ENCODE measurements around the gene PPP1R14C. TPM values are rescaled to one million over a fixed set of nuclear protein-coding genes. Genes with fewer than 3 reads are reported as not detected.
A peak's percentile ranks its signal among the peaks of the same experiment; 100 is the strongest.

Gene PPP1R14C
- total and polyA plus RNA-seq, 7 donors: under 0.01 to 37.0 (median 19.8) TPM; not detected in 2

DNA sequence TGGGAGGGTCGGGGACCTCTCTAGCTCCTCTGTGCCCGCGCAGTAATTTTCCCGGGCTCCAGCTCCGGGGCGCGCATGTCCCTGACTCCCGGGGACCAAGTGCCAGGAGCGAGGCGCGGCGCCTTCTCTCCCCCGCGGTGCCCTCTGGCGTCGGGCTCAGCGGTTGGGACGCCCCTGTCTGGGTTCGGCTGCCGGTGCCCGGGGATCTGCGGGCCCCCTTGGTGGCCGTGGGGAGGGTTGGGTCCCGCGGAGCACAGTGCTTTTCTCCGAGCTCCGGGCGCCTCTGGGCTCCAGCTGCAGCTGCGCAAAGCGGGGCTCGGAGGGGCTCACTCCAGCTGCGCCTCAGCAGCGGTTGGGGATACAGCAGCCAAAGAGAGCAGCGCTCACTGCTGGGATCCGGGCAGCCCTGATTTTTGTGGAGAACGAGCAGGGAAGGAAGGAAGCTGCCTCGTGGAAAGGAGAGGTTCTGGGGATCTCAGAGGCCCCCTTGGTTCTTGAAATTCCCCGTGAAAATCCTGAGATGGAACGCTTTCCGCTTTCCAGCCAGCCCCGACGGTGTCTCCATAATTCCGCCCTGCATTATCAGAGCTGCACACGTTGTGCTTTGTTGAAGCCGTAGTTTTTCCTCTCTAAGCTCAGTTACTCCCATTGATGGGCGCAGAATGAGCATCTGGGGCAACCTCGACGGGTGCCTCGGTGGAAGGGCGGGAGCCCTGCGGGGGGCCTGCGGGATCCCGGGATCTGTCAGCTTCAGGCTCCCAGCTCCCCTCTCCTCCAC, 861 bp downstream of the PPP1R14C start:
- peaks cover 25 to 68% (median 58%) of the 10 kb centered on the region in 3 donors for H3K27me3 ChIP-seq

GRCh38 chr6:150144294-150144868, 1.5 kb downstream of the PPP1R14C start:
- intact Hi-C loops (cut with DNase I): no loop called here
- no peak for TF ChIP-seq EP300 (IDR thresholded peaks at IDR 0.05)
- TF ChIP-seq POLR2AphosphoS5 (IDR thresholded peaks at IDR 0.05): no peak
- TF ChIP-seq CTCF (IDR thresholded peaks at IDR 0.05): no peak
- TF ChIP-seq POLR2A (IDR thresholded peaks at IDR 0.05): no peak
- no peak overlapping the region for H3K4me3 ChIP-seq
- 3 to 25% methylated on average over 6 of the region's 6 CpGs for WGBS, 2 donors
- H3K27me3 ChIP-seq: peaks cover 25 to 68% (median 58%) of the 10 kb centered on the region in 3 donors
- H3K4me1 ChIP-seq: peaks cover 0 to 22% (median 19%) of the 10 kb centered on the region in 4 donors
- DNase-seq: no peak
- H3K27ac ChIP-seq: no peak overlapping the region
- H3K9me3 ChIP-seq: no peaks in the 10 kb centered on the region
- H3K36me3 ChIP-seq: no peaks in the 10 kb centered on the region

More for the DNA sequence above, 861 bp downstream of the PPP1R14C start:
- peaks cover 0 to 22% (median 19%) of the 10 kb centered on the region in 4 donors for H3K4me1 ChIP-seq
- H3K9me3 ChIP-seq: no peaks in the 10 kb centered on the region
- no peaks in the 10 kb centered on the region for H3K36me3 ChIP-seq
- WGBS, 2 donors: 1 to 4% methylated on average over 53 of the region's 53 CpGs
- intact Hi-C loops (cut with DNase I): no loop called here
- H3K4me3 ChIP-seq: peak overlapping the region in 3 of 4 donors; percentile 36 to 52 (median 48)
- no peak for TF ChIP-seq POLR2A (IDR thresholded peaks at IDR 0.05)
- no peak for TF ChIP-seq CTCF (IDR thresholded peaks at IDR 0.05)
- TF ChIP-seq POLR2AphosphoS5 (IDR thresholded peaks at IDR 0.05): no peak
- TF ChIP-seq EP300 (IDR thresholded peaks at IDR 0.05): no peak
- DNase-seq: no peak
- H3K27ac ChIP-seq: no peak overlapping the region

GRCh38 chr6:150145427-150145826, 2.6 kb downstream of the PPP1R14C start:
- TF ChIP-seq POLR2A (IDR thresholded peaks at IDR 0.05) (no peak), CTCF (IDR thresholded peaks at IDR 0.05) (no peak), EP300 (IDR thresholded peaks at IDR 0.05) (no peak), POLR2AphosphoS5 (IDR thresholded peaks at IDR 0.05) (no peak)
- no peak overlapping the region for H3K4me3 ChIP-seq
- no peaks in the 10 kb centered on the region for H3K9me3 ChIP-seq
- 65 to 88% methylated on average over 3 of the region's 3 CpGs for WGBS, 2 donors
- no peaks in the 10 kb centered on the region for H3K36me3 ChIP-seq
- H3K4me1 ChIP-seq: peaks cover 0 to 22% (median 19%) of the 10 kb centered on the region in 4 donors
- no peak for DNase-seq
- H3K27ac ChIP-seq: no peak overlapping the region
- intact Hi-C loops (cut with DNase I): no loop called here
- peaks cover 25 to 66% (median 58%) of the 10 kb centered on the region in 3 donors for H3K27me3 ChIP-seq

DNA sequence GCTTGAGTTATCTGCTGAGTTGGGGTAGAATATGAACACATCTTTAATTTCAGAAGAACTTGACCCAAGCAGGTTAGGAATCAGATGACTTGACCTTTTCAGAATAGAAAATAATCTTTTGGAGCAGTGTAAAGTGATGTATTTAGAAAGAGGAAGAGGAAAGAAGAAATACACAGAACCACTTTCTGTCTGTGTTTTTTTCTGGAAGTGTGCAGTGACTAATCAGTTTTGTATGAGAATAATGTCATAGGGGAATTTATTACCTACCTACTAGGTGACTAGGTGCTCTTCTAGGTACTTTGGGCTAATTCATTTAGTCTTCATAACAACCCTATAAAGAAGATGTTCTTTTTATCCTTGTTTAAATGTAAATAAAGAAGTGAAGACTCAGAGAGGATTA, 3.0 kb downstream of the PPP1R14C start:
- H3K4me3 ChIP-seq: no peak overlapping the region
- peaks cover 0 to 22% (median 19%) of the 10 kb centered on the region in 4 donors for H3K4me1 ChIP-seq
- no peaks in the 10 kb centered on the region for H3K36me3 ChIP-seq
- no peaks in the 10 kb centered on the region for H3K9me3 ChIP-seq
- TF ChIP-seq CTCF (IDR thresholded peaks at IDR 0.05) (no peak), POLR2AphosphoS5 (IDR thresholded peaks at IDR 0.05) (no peak), EP300 (IDR thresholded peaks at IDR 0.05) (no peak), POLR2A (IDR thresholded peaks at IDR 0.05) (no peak)
- intact Hi-C loops (cut with DNase I): no loop called here
- H3K27me3 ChIP-seq: peaks cover 25 to 70% (median 56%) of the 10 kb centered on the region in 3 donors
- H3K27ac ChIP-seq: no peak overlapping the region
- no peak for DNase-seq
